Measurements from ENCODE around the gene TBC1D22A.

TBC1D22A gene

DNA sequence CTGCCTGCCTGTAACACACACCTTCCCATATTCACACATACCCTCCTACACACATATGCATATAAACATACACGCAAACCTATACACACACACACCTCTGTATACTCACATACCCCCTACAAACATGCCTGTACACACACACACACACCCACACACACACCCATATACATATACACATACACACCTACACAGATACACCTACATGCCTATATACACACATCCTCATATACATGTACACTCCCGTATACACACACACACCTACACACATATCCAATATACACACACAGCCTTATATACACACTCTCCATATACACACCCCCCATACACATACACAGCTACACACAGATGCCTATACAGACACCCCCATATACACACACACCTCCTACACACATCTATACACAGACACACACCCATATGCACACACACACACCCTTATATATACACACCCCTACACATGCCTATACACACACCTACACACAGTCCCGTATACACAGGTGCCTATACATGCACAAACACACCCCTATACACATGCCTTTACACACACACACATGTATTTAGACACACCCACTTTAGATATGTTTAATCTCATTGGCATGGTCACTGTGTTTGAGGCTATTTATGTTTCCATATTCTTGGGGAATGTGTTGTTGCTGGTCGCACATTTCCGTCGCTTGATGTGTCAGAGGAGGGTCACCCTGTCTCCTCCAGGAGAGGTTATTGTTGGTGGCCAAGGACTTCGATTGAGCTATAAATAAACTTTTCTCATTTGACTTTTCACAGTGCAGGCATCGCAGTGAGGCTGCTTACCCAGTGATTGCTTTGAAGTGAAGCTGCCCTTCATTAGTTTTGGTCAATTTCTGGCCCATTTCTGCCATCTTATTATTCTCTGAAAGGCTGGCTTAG lies 243.3 kb downstream of the TBC1D22A start:
- no peak for DNase-seq

DNA sequence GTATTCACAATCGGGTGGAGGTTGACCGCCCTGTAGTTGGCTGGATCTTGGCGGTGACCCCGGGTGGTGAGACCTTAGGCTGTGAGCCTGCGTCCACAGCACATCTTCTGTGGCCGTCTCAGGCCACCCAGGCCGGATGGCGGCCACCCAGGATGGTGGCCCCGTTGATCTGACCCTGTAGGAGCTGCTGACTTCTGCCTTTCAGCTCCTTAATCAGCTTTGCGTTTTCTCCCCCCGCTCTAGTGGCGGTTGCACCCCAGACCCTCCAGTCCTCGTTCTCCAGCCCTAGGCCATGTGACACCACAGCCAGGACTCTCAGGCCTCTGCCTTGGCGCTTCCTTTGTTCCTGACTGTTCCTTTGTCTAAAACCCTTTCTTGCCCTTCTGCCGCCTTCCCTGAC lies 244.0 kb downstream of the TBC1D22A start:
- DNase-seq = no peak

DNA sequence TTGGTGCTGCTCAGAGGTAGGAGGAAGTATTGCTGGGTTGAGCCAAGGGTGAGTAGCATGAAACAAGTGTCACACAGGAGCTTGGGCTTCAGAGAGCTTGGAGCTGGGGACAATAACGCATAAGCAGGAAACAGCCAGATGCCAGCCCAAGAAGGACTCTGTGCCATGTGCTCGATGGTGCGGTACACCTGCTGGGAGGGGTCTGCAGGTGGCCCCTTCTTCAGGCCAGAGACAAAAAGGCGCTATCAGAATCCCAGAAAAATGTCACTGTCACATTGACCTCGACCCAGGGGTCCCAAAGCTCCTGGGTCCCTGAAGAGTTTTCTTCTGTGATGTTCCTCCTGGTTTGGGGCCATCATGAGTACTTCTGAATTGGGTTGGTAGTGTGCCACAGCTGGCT lies 244.4 kb downstream of the TBC1D22A start:
- no peak for DNase-seq

DNA sequence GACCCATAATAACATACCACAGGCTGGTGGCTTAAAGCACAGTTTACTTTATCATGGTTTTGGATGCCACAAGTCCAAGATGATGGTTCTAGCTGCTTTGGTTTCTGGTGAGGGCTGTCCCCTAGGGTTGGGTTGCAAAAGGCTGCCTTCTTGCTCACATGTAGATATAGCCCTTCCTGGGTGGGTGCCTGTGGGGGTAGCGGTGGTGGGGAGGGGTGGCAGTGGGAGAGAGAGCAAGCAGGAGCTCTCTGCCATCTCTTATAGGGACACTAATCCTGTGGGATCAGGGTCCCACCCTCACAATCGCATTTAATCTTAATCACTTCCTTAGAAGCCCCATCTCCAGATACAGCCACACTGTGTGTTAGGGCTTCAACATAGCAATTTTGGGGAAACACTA lies 245.0 kb downstream of the TBC1D22A start:
- no peak for DNase-seq

DNA sequence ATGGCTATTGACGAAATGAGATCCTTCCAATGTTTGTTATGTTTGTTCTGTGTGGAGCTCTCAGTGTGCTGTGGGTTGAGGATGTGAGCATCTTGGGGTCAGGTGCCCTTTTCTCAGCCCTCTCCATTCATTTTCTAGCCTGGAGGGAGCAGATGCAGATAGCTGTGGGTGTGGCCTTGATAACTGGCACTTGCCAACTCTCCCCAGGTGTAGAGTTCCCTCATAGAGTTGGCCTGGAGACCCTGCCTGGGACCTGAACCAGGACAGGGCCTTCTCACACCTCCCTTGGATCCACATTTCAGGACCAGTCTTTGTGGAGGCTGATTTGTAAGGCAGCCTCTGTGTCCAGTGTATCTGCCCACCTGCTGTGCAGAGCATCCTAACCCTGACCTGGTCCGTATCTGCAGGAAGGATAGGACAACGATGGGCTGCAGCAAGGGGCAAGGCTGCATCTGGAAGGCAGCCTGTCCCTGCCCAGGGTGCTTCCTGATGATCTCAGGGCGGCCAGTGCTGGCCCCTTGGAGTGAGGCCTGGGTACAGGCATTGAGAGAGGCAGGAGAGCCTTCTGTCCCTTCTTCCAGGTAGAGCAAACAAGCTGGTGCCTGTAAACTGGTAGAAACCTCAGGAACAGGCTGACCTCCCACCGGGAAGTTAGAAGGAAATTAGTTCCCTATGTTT lies 245.9 kb downstream of the TBC1D22A start:
- no peak for DNase-seq

DNA sequence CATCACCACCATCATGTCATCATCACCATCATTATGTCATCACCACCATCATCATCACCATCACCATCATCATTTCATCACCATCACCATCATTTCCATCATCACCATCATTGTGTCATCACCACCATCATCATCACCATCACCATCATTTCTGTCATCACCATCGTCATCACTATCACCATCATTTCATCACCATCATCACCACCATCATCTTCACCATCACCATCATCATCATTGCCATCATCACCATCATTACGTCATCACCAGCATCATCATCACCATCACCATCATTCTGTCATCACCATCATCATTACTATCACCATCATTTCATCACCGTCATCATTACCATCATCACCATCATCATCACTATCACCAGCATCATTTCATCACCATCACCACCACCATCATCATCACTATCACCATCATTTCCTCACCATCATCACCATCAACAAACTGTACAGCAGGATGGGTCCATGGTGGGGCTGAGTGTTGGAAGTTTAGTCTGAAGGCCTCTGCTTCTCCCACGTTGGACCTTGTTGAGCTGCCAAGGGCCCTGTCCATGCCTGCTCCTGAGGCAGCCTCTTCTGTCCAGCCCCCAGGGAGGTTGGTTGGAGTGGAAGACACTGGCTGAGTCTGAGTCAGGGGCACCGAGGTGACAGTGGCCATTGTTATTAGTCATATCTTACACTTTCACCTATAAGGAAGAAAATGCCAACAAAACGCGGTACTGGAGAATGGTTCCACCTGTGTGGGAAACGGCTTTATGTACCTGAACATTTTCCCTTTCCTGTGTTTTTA lies 247.1 kb downstream of the TBC1D22A start:
- no peak for DNase-seq

DNA sequence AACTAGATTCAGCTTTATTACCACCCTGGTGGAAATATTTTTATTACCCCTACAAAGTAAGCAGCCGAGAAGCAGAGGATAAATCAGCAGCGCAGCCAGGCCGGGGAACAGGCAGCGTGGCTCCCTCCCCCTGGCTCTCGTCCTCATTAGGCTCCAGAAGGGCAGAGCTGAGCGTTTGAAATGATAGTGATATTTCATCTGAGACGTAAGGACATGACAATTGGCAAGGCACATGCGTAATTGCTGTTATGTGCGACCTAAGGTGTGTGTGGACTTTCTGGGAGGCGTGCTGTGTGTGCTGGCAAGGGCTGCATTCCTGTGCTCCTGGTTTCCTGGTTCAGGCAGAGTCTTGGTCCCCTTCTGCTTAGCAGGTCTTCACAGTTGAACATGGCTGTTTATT lies 247.8 kb downstream of the TBC1D22A start:
- no peak for DNase-seq

DNA sequence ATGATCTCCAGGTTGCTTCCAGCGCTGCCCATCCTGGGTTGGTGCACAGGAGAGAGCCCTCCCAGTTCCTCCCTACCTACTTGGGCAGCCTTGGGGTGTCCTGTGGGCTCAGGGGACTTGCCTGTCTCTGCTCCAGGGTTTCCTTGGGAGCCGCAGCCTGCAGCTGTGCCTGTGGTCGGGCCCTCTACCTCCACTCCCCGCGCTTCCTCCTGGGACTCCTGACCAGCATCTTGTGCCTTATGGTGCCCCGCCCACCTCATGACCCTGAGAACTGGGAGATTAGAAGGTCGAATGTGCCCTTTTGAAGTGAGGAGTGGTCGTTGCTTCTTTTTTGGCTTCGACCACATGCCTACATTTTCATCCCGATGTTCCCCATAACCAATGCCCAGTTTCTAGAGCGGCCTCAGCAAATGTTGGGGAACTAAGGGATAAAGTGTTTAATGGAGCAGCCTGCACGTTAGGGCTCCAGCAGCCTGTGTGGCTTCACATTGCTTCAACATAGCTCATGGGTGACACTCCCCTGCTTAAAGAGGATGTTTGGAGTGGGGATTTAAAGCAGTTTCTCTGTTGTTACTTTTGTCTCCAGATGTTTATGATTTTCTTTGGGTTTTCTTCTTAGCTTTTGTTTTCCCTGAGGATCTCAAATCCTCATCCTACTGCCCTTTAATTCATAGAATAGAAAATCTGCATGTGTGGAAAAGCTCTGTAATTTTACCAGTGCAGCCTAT lies 248.8 kb downstream of the TBC1D22A start:
- no peak for DNase-seq

DNA sequence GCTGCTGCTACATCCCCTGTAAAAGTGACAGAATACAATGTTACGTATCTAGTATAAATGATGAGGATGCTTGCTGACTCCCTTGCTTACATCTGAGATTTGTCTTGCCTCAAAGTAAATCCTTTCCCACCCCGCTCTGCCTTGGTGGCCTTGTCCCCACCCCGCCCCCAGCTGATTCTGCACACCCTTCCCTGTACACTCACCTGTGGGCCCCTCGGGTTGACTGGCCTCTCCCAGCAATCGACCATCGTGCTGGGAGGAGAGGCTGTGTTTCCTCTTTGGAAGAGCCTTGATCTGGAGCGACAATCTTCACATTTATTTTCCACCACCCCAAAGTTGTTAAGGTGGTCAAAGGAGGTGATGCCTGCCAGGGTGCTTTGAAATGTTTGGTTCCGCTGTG lies 249.4 kb downstream of the TBC1D22A start:
- DNase-seq = no peak

DNA sequence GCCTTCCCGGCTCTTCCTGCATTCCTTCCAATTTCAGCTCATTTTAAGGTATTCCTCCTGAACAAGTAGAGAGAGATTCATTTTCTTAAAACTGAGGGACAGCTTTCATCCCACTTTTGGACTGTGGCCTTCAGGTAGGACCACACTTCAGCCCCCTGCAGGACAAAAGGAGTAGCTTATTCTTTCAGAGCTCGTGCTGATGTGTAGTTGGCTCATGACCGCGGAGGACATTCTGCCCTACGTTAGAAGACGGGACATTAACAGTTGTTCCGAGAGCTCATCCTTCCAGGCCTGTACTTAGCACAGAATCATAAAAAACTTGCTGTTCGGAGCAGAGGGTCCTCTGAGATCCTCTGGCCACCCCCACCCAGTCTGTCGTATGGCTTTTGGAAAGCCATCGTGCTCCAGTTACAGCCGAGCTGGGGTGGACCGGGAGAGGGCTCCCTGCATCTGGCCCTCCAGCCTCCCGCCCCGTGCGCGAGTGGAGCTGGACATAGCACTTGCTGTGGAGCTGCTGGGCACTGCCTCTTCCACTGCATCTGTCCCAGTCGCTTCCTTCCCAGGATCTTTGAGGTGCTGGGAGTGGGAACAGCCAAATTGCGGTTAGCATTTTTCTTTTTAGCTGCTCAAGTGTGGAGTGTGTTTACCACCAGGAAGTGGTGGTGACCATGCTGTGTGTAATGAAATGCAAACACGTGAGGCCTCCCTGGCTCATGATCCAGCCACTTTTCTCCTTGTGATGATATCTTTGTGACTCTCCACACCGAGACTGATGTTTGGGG lies 250.3 kb downstream of the TBC1D22A start:
- no peak for DNase-seq

DNA sequence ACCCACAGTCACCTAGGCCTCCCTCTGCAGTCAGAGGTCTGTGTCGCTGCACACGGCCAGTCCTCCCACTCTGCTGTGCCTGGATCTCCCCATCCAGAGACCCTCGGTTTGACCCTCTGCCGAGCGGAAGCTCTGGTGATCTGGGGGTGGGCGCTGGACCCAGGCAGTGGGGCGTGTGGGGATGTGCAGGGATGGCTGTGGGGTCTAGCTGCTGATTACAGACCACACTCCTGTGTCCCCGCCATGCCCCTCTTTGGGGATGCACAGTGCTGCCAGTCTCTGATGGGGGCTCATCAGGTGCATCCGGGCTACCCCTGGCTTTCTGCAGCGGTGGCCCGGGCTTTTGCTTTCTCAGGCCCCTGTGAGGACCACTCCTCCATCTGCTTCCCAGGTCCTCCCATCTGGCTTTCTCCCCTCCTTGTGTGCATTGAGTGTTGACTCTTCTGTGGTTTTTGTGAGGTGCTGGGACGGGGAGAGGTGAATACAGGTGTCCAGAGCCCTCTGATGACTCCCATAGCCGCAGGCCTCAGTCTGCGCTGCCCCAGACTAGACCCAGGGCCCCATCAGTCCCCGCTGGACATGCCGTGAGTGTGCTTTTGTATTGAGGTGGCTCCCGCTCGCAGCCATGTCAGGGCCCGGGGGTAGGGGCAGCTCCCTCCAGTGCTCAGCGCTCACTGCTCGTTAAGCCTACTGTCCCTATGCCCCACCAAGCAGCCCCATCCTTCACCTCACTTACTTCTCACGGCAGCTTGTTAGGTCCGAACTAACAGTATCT lies 251.6 kb downstream of the TBC1D22A start:
- no peak for DNase-seq

DNA sequence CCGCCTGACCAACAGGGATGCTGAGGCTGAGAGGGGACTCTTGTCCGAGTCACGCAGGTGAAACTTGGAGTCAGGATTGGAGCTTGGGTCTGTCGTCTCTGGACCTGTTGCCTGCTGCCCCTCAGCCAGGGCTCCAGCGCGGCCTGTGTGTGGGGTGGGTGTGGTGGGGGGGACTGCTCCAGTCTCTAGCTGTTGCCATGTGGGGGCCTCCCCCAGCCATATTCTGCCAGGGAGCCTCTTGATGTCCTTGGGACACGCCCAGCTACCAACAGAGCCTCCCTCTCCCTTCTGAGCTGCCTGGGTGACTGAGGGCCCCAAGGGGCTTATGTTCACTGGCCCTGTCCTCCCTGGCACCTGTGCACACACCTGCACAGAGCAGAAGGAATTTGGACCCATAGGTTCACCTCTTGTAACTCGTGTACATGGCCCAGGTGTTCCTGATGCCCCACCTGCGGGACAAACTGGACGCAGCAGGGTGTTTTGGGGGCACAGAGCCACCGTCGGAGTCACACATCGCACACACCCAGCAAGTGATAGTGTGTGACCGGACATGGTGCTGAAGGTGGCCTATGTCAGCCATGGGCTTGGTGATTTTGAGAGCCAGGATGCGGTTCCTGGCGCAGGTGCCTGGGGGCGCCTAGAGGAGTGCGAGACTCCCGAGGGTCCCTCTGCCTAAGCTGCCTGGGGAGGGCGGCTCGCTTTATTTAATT lies 252.3 kb downstream of the TBC1D22A start:
- peak; percentile 19 for DNase-seq

DNA sequence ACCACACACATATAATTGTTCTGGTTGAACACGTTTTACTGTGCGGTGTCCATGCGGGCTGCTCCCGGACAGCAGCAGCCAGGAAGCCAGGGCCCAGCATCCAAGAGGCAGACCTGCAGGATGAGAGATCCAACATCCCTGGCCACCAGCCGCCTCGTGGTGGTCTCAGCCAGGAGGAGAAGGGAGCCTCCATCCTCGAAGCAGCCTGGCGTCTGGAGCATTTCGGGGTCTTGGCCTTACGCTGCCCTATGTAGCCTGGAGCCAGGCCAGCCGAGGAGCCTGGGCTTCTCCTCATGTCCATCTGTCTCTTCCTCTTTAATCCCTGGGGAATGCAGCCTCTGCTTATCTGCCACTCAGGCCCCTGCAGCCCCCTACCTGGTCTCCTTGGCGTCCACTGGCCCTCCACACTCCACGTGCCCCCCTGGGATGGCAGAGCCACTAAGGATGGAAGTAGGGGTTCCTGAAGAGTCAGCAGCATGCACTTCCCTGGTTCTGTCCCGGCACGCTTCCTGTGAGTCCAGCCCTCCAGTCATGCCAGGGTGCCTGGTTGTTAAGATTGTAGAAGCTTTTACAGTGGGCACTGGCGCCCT lies 253.2 kb downstream of the TBC1D22A start:
- no peak for DNase-seq

DNA sequence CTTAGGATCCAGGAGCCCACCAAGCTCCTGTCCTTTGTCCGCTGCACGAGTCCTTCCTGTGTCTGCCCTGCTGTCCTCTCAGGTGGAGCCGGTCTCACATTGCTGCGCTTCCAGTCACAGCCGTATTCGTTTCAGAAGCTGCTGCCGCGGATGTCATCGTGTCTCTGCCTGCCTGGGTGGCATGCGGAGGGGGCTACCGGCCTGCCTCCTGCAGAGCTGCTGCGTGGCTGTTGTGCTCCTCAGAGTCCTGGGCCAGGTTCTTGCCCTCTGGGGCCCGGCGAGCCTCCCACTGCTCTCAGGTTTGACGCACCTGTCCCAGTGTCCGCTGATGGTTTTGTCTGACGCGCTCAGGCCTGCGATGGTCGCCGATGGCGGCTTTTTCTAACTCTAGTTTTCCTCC lies 254.2 kb downstream of the TBC1D22A start:
- no peak for DNase-seq

DNA sequence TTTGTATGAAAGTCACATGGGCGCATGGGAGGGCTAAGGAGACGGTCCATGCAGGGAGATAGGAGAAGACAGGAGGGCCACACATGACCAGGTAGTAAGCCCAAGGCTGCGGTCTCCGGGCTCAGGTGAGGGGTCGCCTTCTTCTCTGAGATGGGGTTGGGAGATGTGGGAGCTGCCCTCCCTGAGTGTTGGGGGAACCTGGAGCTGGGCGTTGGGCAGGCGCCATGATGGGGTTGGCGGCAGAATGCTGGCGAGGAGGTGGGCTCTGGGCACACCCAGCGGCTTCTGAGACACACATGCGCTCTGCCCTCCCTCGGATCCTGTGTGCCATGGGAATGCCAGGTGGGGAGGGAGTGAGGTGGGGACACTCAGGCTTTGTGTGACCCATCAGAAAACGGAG lies 254.8 kb downstream of the TBC1D22A start:
- DNase-seq = no peak

DNA sequence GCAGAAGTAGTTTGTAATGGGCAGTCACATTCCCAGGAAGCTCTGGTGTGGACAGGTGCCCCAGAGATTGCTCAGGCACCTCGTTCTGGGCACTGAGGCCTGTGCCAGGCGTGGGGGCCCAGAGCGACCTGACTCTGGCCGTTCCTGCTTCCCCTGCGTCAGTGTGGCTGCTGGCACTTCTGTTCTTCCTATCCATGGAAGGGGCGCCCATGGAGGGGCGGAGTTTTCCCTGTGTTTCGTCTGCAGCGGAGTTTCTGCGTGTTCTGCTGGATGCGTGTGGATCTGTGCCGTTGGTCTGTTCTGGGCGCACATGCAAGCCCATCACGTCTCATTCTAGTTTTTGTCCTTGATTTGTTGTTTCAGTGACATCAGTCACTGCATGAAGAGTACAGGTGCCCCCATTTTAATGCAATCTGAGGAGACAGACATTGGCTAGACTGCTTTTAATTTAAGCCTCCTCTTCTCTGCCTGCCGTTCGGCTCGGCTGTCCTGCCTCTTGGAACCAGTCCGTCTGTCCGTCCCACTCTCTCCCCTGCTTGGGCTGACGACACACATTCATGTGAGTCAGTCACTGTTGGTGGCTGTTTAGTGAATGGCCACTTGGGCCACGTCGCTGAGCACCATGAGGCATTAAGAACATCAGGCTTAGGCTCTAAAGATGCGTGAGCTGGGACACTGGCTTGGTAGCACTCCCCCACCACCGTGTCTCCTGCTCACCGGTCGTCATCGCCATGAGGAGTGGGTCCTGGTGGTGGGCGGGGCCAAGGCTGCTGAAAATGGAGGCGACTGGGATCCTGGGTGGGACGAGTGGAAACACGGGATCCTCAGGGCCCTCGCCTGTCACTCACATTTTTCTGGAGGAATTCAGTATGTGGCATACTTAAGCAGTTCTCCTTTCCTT lies 255.8 kb downstream of the TBC1D22A start:
- DNase-seq = no peak

DNA sequence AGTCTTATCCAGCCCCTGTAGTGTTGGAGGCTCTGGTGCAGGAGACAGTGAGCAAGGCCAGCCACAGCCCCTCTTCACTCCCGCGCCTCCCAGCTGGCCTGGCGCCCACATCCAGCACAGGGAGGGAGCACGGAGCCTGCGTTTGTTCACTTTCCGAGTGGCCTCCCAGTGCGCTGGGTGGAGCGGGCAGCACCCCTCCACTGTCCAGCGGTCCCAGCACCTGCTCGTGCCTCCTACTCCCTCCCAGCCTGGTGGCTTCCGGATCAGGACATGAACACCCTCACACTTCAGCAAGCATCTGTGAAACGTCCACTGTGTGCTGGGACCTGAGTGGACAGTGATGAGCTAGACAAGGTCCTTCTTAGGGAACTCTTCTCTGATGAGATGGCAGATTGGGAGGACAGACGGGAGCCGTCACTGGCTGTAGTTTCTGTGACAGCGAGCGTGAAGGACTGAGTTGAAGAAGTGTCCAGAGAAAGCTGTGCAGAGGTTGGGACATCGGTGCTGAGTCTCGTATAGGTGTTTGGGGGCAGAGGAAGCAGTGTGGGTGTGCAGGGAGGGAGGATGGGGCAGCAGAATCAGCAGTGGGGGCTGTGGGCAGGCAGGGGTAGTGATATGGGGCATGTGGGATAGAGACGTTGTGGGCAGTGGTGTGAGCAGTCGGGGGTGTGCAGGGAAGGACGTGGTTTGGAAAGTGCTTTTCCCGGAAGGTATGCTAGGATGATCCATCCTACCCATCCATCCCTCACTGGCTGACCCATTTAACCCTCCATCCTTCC lies 256.8 kb downstream of the TBC1D22A start:
- no peak for DNase-seq

DNA sequence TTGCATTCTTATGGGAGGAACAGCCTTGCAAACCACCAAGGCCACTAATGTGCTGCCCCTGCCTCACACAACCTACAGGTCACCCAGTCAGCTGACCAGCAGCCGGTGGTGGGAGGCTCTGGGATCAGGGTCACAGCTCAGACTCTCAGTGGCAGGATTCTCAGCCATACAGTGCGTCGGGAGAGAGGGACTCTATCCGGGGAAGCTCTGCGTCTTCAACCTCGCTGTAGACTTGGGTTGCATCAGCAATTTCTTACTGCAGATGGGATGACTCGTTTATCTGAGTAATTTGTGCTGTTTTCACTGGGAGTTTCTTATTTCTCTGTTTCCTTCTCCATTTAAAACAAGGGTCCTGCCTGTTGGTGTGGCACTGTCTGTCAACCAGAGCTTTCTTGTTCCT lies 257.7 kb downstream of the TBC1D22A start:
- no peak for DNase-seq
